GM19025 (cell line): ENCODE measurements around the gene SNAP91.
"Not testable (repeated sequence)": the region's sequence is repeated elsewhere in the genome, so short reads cannot be mapped to it uniquely, and the experiment has no call there.

Experiments
- ATAC-seq: cut with Tn5 transposase; IDR thresholded peaks from one replicate; pipeline ENCODE4 v1.9.1; 2021; ENCODE audit warnings: mild to moderate bottlenecking, low read depth, moderate library complexity; ENCODE audit not compliant: unreplicated experiment

The SNAP91 gene

GRCh38 chr6:83556871-83557270, 152.0 kb downstream of the SNAP91 start:
- ATAC-seq, result no peak

- ATAC-seq, result not testable (repeated sequence)
Observed at GRCh38 chr6:83551748-83552147, 157.2 kb downstream of the SNAP91 start.

- ATAC-seq, result not testable (repeated sequence)
Observed at GRCh38 chr6:83550482-83550881, 158.4 kb downstream of the SNAP91 start.

- no peak for ATAC-seq
Observed at GRCh38 chr6:83546636-83547035, 162.3 kb downstream of the SNAP91 start.

GRCh38 chr6:83539678-83540077, 169.2 kb downstream of the SNAP91 start:
- ATAC-seq, result no peak

- ATAC-seq, result no peak
Observed at GRCh38 chr6:83536647-83537589, 172.0 kb downstream of the SNAP91 start.

- ATAC-seq, result no peak
Observed at GRCh38 chr6:83536034-83536646, 172.8 kb downstream of the SNAP91 start.

GRCh38 chr6:83518816-83519480, 190.0 kb downstream of the SNAP91 start:
- no peak for ATAC-seq

- ATAC-seq, result no peak
Observed at GRCh38 chr6:83517500-83517899, 191.4 kb downstream of the SNAP91 start.

- no peak for ATAC-seq
Observed at GRCh38 chr6:83514866-83515466, 193.9 kb downstream of the SNAP91 start.

GRCh38 chr6:83514466-83514865, 194.4 kb downstream of the SNAP91 start:
- no peak for ATAC-seq

- ATAC-seq, result no peak
Observed at GRCh38 chr6:83511901-83512681, 196.8 kb downstream of the SNAP91 start, which contains the start of gene PRSS35. Gene PRSS35 (plus strand): TSS chr6:83512534. CDS start chr6:83523442, 10,908 bp downstream.

- ATAC-seq, result no peak
Observed at GRCh38 chr6:83511266-83511665, 197.6 kb downstream of the SNAP91 start.

- no peak for ATAC-seq
Observed at GRCh38 chr6:83510791-83511190, 198.1 kb downstream of the SNAP91 start.

- ATAC-seq, result no peak
Observed at GRCh38 chr6:83509441-83509840, 199.5 kb downstream of the SNAP91 start.

GRCh38 chr6:83505356-83505755, 203.5 kb downstream of the SNAP91 start:
- no peak for ATAC-seq
